Esophagus squamous epithelium (tissue), 4 donors: Measurements from ENCODE around the gene DUSP16.

Source experiments
- CTCF ChIP-seq, 6 experiments: fragments of 450-650 bp in 4 of 6; fragments of 200-600 bp in 2 of 6; sonication (generic) in 2 of 6; IDR thresholded peaks; one replicate each; pipeline ENCODE4 v1.5.1; 2016 to 2019; ENCODE audit warnings: antibody characterized with exemption in 6 of 6, mild to moderate bottlenecking in 4 of 6, moderate library complexity in 4 of 6
- POLR2A ChIP-seq, 4 donors: fragments of 450-650 bp; IDR thresholded peaks; one replicate each; pipeline ENCODE4 v1.6.1; 2017; ENCODE audit warnings: antibody characterized with exemption in 4 of 4, mild to moderate bottlenecking in 4 of 4, moderate library complexity in 3 of 4

GRCh38 chr12:12521044-12521485, 41.6 kb downstream of the DUSP16 start:
- TF ChIP-seq CTCF (IDR thresholded peaks at IDR 0.05) (no peak), POLR2A (IDR thresholded peaks at IDR 0.05) (no peak)
